SK-N-MC (cell line): Measurements from ENCODE around the gene STAG1.

Experiments used
- EZH2 ChIP-seq: fragments of 200-600 bp; sonication (generic); IDR thresholded peaks from one replicate; pipeline ENCODE4 v1.6.1; 2017; ENCODE audit warnings: antibody characterized with exemption
- POLR2AphosphoS5 ChIP-seq: IDR thresholded peaks from 2 replicates; pipeline ENCODE4 v1.6.1; 2012; ENCODE audit warnings: mild to moderate bottlenecking, low read depth, low read length, borderline replicate concordance

GRCh38 chr3:136728473-136728872, 23.7 kb downstream of the STAG1 start:
- no peak for TF ChIP-seq POLR2AphosphoS5
- no peak for TF ChIP-seq EZH2
